WTC11 (cell line): ENCODE results near the gene XIRP1. TPM values are rescaled to one million over a fixed set of nuclear protein-coding genes. Genes with fewer than 3 reads are reported as not detected.

ENCODE experiments used
- ATAC-seq: fragments of 200-7000 bp; cut with Tn5 transposase; 2 replicates; pipeline ENCODE4 v1.10.0; 2021; ENCODE audit warnings: mild to moderate bottlenecking, moderate library complexity
- CTCF ChIA-PET: fragments of 300-600 bp; sonication (Branson Sonifier 250); formaldehyde crosslinking; loops from one replicate; lab custom pipeline; 2021; ENCODE audit warnings: antibody characterized with exemption; lab: Charles Lee
- POLR2A ChIA-PET: fragments of 350-600 bp; sonication (Branson Sonifier 250); formaldehyde crosslinking; loops from one replicate; lab custom pipeline; 2021; ENCODE audit warnings: antibody characterized with exemption; lab: Charles Lee
- DNase-seq: peaks from one replicate; pipeline ENCODE4 v3.0.0; 2021; ENCODE audit warnings: low spot score
- H3K27ac Mint-ChIP-seq: 2 replicates; pipeline ENCODE4 v1.8.0; 2021; ENCODE audit warnings: mixed read lengths
- H3K27me3 Mint-ChIP-seq: 2 replicates; pipeline ENCODE4 v1.8.0; 2021; ENCODE audit warnings: low read depth, mild to moderate bottlenecking, moderate library complexity, mixed read lengths
- H3K36me3 Mint-ChIP-seq: 2 replicates; pipeline ENCODE4 v1.8.0; 2021; ENCODE audit warnings: mixed read lengths
- H3K4me1 Mint-ChIP-seq: 2 replicates; pipeline ENCODE4 v1.8.0; 2022; ENCODE audit warnings: mixed read lengths
- H3K4me3 Mint-ChIP-seq: 2 replicates; pipeline ENCODE4 v1.8.0; 2021; ENCODE audit warnings: mild to moderate bottlenecking, moderate library complexity, mixed read lengths
- H3K9me3 Mint-ChIP-seq: 2 replicates; pipeline ENCODE4 v1.8.0; 2021; ENCODE audit warnings: mixed read lengths
- ATF1 ChIP-seq: sonication (generic); formaldehyde crosslinking; IDR thresholded peaks from 2 replicates; pipeline ENCODE4 v1.8.1; 2023; ENCODE audit warnings: mild to moderate bottlenecking, moderate library complexity, missing genetic modification reagents
- CBFB ChIP-seq: sonication (generic); formaldehyde crosslinking; IDR thresholded peaks from 2 replicates; pipeline ENCODE4 v1.8.1; 2022; ENCODE audit warnings: mild to moderate bottlenecking, low read depth, missing genetic modification reagents
- FOXJ3 ChIP-seq: sonication (generic); formaldehyde crosslinking; IDR thresholded peaks from 2 replicates; pipeline ENCODE4 v1.9.0; 2021; ENCODE audit warnings: missing genetic modification reagents, mild to moderate bottlenecking, borderline replicate concordance
- GRHL2 ChIP-seq: fragments of 250-450 bp; sonication (Bioruptor Pico); IDR thresholded peaks from 2 replicates; pipeline ENCODE4 v1.8.0; 2022; ENCODE audit warnings: mild to moderate bottlenecking, moderate library complexity; ENCODE audit not compliant: insufficient replicate concordance, severe bottlenecking
- IRF2 ChIP-seq: sonication (generic); formaldehyde crosslinking; IDR thresholded peaks from 2 replicates; pipeline ENCODE4 v1.8.0; 2022; ENCODE audit warnings: low read depth, missing genetic modification reagents, borderline replicate concordance
- MYBL2 ChIP-seq: sonication (generic); formaldehyde crosslinking; IDR thresholded peaks from 2 replicates; pipeline ENCODE4 v1.8.1; 2023; ENCODE audit warnings: mild to moderate bottlenecking, moderate library complexity, missing genetic modification reagents
- NR1H2 ChIP-seq: sonication (generic); formaldehyde crosslinking; IDR thresholded peaks from 2 replicates; pipeline ENCODE4 v1.9.0; 2021; ENCODE audit warnings: mild to moderate bottlenecking, moderate library complexity, missing genetic modification reagents
- RORB ChIP-seq: fragments of 250-450 bp; sonication (Bioruptor Pico); IDR thresholded peaks from 2 replicates; pipeline ENCODE4 v1.9.0; 2021; ENCODE audit warnings: mild to moderate bottlenecking
- SOX15 ChIP-seq: fragments of 250-450 bp; sonication (Bioruptor Pico); IDR thresholded peaks from 2 replicates; pipeline ENCODE4 v1.9.0; 2021; ENCODE audit warnings: mild to moderate bottlenecking
- TEAD1 ChIP-seq: sonication (generic); formaldehyde crosslinking; IDR thresholded peaks from 2 replicates; pipeline ENCODE4 v1.8.0; 2022; ENCODE audit warnings: mild to moderate bottlenecking, missing genetic modification reagents
- TEAD4 ChIP-seq: sonication (generic); formaldehyde crosslinking; IDR thresholded peaks from 2 replicates; pipeline ENCODE4 v1.8.0; 2022; ENCODE audit warnings: mild to moderate bottlenecking, missing genetic modification reagents
- ZBTB21 ChIP-seq: sonication (generic); formaldehyde crosslinking; IDR thresholded peaks from 2 replicates; pipeline ENCODE4 v1.8.1; 2023; ENCODE audit warnings: mild to moderate bottlenecking, missing genetic modification reagents, borderline replicate concordance
- ZNF138 ChIP-seq: sonication (generic); formaldehyde crosslinking; conservative IDR thresholded peaks from 2 replicates; pipeline ENCODE4 v1.8.1; 2022; ENCODE audit warnings: mild to moderate bottlenecking, moderate library complexity, missing genetic modification reagents
- total RNA-seq: library from RNA; stranded (reverse); gene quantifications from 3 replicates; pipeline ENCODE4 v1.2.3, GENCODE V29; 2021
- TF ChIP-seq, protein P1 (sequence below): sonication (generic); formaldehyde crosslinking; IDR thresholded peaks from 2 replicates; pipeline ENCODE4 v1.8.0; 2022; ENCODE audit warnings: mild to moderate bottlenecking, missing genetic modification reagents
- TF ChIP-seq, protein P2 (sequence below): sonication (generic); formaldehyde crosslinking; IDR thresholded peaks from 2 replicates; pipeline ENCODE4 v1.8.1; 2022; ENCODE audit warnings: missing genetic modification reagents, borderline replicate concordance
- TF ChIP-seq, protein P3 (sequence below): sonication (generic); formaldehyde crosslinking; IDR thresholded peaks from 2 replicates; pipeline ENCODE4 v1.8.1; 2023; ENCODE audit warnings: mild to moderate bottlenecking, missing genetic modification reagents, borderline replicate concordance
- TF ChIP-seq, protein P4 (sequence below): sonication (generic); formaldehyde crosslinking; IDR thresholded peaks from 2 replicates; pipeline ENCODE4 v1.8.0; 2023; ENCODE audit warnings: missing genetic modification reagents, mild to moderate bottlenecking, borderline replicate concordance
- TF ChIP-seq, protein P5 (sequence below): sonication (generic); formaldehyde crosslinking; IDR thresholded peaks from 2 replicates; pipeline ENCODE4 v1.8.1; 2022; ENCODE audit warnings: mild to moderate bottlenecking, moderate library complexity, missing genetic modification reagents
- TF ChIP-seq, protein P6 (sequence below): sonication (generic); formaldehyde crosslinking; IDR thresholded peaks from 2 replicates; pipeline ENCODE4 v1.8.1; 2023; ENCODE audit warnings: mild to moderate bottlenecking, moderate library complexity, missing genetic modification reagents
- TF ChIP-seq, protein P7 (sequence below): sonication (generic); formaldehyde crosslinking; conservative IDR thresholded peaks from 2 replicates; pipeline ENCODE4 v1.8.1; 2023; ENCODE audit warnings: mild to moderate bottlenecking, low read depth, missing genetic modification reagents, moderate library complexity

Gene XIRP1
- total RNA-seq, 1 experiment from 2014 or later = not detected

DNA sequence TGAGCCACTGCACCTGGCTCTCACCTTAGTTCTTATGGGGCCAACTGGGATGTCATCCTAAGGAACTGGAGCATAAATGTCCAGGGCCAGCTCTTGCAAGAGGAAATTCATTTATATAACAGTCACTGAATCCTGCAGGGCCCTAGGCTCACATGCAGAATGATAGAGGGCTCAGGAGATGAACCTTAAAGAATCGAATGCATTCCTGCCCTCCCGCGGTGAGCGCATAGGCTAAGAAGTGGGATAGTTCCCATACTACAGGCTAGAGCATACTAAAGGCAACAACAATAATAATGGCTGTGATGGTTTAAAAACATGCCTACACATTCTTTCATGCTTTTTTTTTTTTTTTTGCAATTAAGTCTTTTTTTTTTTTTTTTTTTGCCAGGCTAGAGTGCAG is 21.9 kb downstream of the XIRP1 start:
- Mint-ChIP-seq H3K4me1 (peaks cover 17% of the 10 kb centered on the region), H3K27me3 (peaks cover 14% of the 10 kb centered on the region), H3K9me3 (peaks cover 7% of the 10 kb centered on the region)
- POLR2A ChIA-PET = no interaction called here
- TF ChIP-seq NR1H2 = no peak
- TF ChIP-seq, protein P1, sequence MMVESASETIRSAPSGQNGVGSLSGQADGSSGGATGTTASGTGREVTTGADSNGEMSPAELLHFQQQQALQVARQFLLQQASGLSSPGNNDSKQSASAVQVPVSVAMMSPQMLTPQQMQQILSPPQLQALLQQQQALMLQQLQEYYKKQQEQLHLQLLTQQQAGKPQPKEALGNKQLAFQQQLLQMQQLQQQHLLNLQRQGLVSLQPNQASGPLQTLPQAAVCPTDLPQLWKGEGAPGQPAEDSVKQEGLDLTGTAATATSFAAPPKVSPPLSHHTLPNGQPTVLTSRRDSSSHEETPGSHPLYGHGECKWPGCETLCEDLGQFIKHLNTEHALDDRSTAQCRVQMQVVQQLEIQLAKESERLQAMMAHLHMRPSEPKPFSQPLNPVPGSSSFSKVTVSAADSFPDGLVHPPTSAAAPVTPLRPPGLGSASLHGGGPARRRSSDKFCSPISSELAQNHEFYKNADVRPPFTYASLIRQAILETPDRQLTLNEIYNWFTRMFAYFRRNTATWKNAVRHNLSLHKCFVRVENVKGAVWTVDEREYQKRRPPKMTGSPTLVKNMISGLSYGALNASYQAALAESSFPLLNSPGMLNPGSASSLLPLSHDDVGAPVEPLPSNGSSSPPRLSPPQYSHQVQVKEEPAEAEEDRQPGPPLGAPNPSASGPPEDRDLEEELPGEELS (CRISPR knock-in tag) = no peak
- no peak for TF ChIP-seq RORB (CRISPR knock-in tag)
- no peak for TF ChIP-seq IRF2
- no peak for TF ChIP-seq ATF1 (CRISPR knock-in tag)
- TF ChIP-seq, protein P2, sequence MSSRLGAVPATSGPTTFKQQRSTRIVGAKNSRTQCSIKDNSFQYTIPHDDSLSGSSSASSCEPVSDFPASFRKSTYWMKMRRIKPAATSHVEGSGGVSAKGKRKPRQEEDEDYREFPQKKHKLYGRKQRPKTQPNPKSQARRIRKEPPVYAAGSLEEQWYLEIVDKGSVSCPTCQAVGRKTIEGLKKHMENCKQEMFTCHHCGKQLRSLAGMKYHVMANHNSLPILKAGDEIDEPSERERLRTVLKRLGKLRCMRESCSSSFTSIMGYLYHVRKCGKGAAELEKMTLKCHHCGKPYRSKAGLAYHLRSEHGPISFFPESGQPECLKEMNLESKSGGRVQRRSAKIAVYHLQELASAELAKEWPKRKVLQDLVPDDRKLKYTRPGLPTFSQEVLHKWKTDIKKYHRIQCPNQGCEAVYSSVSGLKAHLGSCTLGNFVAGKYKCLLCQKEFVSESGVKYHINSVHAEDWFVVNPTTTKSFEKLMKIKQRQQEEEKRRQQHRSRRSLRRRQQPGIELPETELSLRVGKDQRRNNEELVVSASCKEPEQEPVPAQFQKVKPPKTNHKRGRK (CRISPR knock-in tag) = no peak
- TF ChIP-seq, protein P3, sequence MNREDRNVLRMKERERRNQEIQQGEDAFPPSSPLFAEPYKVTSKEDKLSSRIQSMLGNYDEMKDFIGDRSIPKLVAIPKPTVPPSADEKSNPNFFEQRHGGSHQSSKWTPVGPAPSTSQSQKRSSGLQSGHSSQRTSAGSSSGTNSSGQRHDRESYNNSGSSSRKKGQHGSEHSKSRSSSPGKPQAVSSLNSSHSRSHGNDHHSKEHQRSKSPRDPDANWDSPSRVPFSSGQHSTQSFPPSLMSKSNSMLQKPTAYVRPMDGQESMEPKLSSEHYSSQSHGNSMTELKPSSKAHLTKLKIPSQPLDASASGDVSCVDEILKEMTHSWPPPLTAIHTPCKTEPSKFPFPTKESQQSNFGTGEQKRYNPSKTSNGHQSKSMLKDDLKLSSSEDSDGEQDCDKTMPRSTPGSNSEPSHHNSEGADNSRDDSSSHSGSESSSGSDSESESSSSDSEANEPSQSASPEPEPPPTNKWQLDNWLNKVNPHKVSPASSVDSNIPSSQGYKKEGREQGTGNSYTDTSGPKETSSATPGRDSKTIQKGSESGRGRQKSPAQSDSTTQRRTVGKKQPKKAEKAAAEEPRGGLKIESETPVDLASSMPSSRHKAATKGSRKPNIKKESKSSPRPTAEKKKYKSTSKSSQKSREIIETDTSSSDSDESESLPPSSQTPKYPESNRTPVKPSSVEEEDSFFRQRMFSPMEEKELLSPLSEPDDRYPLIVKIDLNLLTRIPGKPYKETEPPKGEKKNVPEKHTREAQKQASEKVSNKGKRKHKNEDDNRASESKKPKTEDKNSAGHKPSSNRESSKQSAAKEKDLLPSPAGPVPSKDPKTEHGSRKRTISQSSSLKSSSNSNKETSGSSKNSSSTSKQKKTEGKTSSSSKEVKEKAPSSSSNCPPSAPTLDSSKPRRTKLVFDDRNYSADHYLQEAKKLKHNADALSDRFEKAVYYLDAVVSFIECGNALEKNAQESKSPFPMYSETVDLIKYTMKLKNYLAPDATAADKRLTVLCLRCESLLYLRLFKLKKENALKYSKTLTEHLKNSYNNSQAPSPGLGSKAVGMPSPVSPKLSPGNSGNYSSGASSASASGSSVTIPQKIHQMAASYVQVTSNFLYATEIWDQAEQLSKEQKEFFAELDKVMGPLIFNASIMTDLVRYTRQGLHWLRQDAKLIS (CRISPR knock-in tag) = no peak
- TF ChIP-seq TEAD1 = no peak
- TF ChIP-seq, protein P4, sequence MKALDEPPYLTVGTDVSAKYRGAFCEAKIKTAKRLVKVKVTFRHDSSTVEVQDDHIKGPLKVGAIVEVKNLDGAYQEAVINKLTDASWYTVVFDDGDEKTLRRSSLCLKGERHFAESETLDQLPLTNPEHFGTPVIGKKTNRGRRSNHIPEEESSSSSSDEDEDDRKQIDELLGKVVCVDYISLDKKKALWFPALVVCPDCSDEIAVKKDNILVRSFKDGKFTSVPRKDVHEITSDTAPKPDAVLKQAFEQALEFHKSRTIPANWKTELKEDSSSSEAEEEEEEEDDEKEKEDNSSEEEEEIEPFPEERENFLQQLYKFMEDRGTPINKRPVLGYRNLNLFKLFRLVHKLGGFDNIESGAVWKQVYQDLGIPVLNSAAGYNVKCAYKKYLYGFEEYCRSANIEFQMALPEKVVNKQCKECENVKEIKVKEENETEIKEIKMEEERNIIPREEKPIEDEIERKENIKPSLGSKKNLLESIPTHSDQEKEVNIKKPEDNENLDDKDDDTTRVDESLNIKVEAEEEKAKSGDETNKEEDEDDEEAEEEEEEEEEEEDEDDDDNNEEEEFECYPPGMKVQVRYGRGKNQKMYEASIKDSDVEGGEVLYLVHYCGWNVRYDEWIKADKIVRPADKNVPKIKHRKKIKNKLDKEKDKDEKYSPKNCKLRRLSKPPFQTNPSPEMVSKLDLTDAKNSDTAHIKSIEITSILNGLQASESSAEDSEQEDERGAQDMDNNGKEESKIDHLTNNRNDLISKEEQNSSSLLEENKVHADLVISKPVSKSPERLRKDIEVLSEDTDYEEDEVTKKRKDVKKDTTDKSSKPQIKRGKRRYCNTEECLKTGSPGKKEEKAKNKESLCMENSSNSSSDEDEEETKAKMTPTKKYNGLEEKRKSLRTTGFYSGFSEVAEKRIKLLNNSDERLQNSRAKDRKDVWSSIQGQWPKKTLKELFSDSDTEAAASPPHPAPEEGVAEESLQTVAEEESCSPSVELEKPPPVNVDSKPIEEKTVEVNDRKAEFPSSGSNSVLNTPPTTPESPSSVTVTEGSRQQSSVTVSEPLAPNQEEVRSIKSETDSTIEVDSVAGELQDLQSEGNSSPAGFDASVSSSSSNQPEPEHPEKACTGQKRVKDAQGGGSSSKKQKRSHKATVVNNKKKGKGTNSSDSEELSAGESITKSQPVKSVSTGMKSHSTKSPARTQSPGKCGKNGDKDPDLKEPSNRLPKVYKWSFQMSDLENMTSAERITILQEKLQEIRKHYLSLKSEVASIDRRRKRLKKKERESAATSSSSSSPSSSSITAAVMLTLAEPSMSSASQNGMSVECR (CRISPR knock-in tag) = no peak
- TF ChIP-seq SOX15 (CRISPR knock-in tag) = no peak
- TF ChIP-seq TEAD4 = no peak
- TF ChIP-seq, protein P5, sequence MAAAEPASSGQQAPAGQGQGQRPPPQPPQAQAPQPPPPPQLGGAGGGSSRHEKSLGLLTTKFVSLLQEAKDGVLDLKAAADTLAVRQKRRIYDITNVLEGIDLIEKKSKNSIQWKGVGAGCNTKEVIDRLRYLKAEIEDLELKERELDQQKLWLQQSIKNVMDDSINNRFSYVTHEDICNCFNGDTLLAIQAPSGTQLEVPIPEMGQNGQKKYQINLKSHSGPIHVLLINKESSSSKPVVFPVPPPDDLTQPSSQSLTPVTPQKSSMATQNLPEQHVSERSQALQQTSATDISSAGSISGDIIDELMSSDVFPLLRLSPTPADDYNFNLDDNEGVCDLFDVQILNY (CRISPR knock-in tag) = no peak
- TF ChIP-seq FOXJ3 (CRISPR knock-in tag) = no peak
- TF ChIP-seq ZBTB21 (CRISPR knock-in tag) = no peak
- no peak for TF ChIP-seq GRHL2
- TF ChIP-seq ZNF138 (CRISPR knock-in tag) = no peak
- TF ChIP-seq, protein P6, sequence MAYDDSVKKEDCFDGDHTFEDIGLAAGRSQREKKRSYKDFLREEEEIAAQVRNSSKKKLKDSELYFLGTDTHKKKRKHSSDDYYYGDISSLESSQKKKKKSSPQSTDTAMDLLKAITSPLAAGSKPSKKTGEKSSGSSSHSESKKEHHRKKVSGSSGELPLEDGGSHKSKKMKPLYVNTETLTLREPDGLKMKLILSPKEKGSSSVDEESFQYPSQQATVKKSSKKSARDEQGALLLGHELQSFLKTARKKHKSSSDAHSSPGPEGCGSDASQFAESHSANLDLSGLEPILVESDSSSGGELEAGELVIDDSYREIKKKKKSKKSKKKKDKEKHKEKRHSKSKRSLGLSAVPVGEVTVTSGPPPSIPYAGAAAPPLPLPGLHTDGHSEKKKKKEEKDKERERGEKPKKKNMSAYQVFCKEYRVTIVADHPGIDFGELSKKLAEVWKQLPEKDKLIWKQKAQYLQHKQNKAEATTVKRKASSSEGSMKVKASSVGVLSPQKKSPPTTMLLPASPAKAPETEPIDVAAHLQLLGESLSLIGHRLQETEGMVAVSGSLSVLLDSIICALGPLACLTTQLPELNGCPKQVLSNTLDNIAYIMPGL = no peak
- TF ChIP-seq MYBL2 = no peak
- TF ChIP-seq CBFB (CRISPR knock-in tag) = no peak
- TF ChIP-seq, protein P7, sequence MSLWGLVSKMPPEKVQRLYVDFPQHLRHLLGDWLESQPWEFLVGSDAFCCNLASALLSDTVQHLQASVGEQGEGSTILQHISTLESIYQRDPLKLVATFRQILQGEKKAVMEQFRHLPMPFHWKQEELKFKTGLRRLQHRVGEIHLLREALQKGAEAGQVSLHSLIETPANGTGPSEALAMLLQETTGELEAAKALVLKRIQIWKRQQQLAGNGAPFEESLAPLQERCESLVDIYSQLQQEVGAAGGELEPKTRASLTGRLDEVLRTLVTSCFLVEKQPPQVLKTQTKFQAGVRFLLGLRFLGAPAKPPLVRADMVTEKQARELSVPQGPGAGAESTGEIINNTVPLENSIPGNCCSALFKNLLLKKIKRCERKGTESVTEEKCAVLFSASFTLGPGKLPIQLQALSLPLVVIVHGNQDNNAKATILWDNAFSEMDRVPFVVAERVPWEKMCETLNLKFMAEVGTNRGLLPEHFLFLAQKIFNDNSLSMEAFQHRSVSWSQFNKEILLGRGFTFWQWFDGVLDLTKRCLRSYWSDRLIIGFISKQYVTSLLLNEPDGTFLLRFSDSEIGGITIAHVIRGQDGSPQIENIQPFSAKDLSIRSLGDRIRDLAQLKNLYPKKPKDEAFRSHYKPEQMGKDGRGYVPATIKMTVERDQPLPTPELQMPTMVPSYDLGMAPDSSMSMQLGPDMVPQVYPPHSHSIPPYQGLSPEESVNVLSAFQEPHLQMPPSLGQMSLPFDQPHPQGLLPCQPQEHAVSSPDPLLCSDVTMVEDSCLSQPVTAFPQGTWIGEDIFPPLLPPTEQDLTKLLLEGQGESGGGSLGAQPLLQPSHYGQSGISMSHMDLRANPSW (CRISPR knock-in tag) = no peak
- TF ChIP-seq, all 79 proteins: peak for 0
- DNase-seq (peak; percentile 77), ATAC-seq (peak; percentile 94)
- Mint-ChIP-seq H3K36me3 (no peaks in the 10 kb centered on the region), H3K27ac (no peak overlapping the region), H3K4me3 (no peak overlapping the region)
- CTCF ChIA-PET = interaction anchor here (0.6 to 1.7 kb wide), 2 partner anchors 112 to 118 kb away, joined by 3 to 6 read pairs; no protein-coding TSS in a partner anchor
